ENCODE measurements around the gene XYLT2.

- TF ChIP-seq CTCF (IDR thresholded peaks at IDR 0.05), result no peak
- TF ChIP-seq POLR2A (IDR thresholded peaks at IDR 0.05), result no peak
Observed at GRCh38 chr17:50318501-50319285, 27.2 kb upstream of the XYLT2 start.

Data from testis (tissue), 2 donors.